GM18858 (cell line): Measurements from ENCODE around the gene PPP1R13B.

ENCODE experiments used
- ATAC-seq: cut with Tn5 transposase; IDR thresholded peaks from one replicate; pipeline ENCODE4 v1.9.1; 2021; ENCODE audit not compliant: unreplicated experiment

PPP1R13B gene

GRCh38 chr14:103732868-103733620, 114.3 kb downstream of the PPP1R13B start:
- ATAC-seq = no peak

- ATAC-seq = no peak
Observed at GRCh38 chr14:103731916-103732867, 115.2 kb downstream of the PPP1R13B start.

- no peak for ATAC-seq
Observed at GRCh38 chr14:103731481-103731880, 115.9 kb downstream of the PPP1R13B start.

- ATAC-seq = no peak
Observed at GRCh38 chr14:103730490-103731035, 116.8 kb downstream of the PPP1R13B start.

- ATAC-seq = no peak
Observed at GRCh38 chr14:103729496-103730448, 117.6 kb downstream of the PPP1R13B start.

GRCh38 chr14:103728721-103729120, 118.7 kb downstream of the PPP1R13B start:
- no peak for ATAC-seq

- ATAC-seq = no peak
Observed at GRCh38 chr14:103728141-103728540, 119.2 kb downstream of the PPP1R13B start.

- no peak for ATAC-seq
Observed at GRCh38 chr14:103727313-103727980, 119.9 kb downstream of the PPP1R13B start.

- ATAC-seq = no peak
Observed at GRCh38 chr14:103726474-103726873, 120.9 kb downstream of the PPP1R13B start.

GRCh38 chr14:103725739-103726395, 121.5 kb downstream of the PPP1R13B start:
- ATAC-seq = no peak

- no peak for ATAC-seq
Observed at GRCh38 chr14:103725001-103725682, 122.2 kb downstream of the PPP1R13B start.

GRCh38 chr14:103724116-103724515, 123.3 kb downstream of the PPP1R13B start:
- no peak for ATAC-seq

GRCh38 chr14:103723748-103724081, 123.7 kb downstream of the PPP1R13B start:
- no peak for ATAC-seq

GRCh38 chr14:103721334-103722120, 125.8 kb downstream of the PPP1R13B start:
- ATAC-seq = no peak

- ATAC-seq = no peak
Observed at GRCh38 chr14:103719751-103720150, 127.6 kb downstream of the PPP1R13B start.

GRCh38 chr14:103718572-103718971, 128.8 kb downstream of the PPP1R13B start:
- no peak for ATAC-seq

- no peak for ATAC-seq
Observed at GRCh38 chr14:103716899-103717411, 130.4 kb downstream of the PPP1R13B start.
